ENCODE measurements around the gene TMEM213.
A peak's percentile ranks its signal among the peaks of the same experiment; 100 is the strongest.

The TMEM213 gene

DNA sequence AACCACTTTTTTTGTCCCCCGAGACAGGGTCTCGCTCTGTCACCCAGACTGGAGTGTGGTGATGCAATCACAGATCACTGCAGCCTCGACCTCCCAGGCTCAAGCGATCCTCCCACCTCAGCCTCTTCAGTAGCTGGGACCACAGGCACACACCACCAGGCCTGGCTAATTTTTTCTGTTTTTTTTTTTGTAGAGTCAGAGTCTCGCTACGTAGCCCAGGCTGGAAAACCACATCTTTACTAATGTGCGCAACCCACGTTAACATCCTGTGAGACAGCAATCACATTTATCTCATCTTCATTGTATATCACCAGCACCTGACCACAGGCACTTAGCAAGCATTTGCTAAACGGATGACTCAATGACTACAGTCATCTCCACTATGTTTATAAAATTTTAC, 78.0 kb downstream of the TMEM213 start:
- Histone ChIP-seq H3K36me3 (ENCODE audit: insufficient read depth, low read length) (no peaks in the 10 kb centered on the region), H3K79me2 (ENCODE audit: insufficient read depth, low read length) (no peaks in the 10 kb centered on the region), H3K4me2 (ENCODE audit: insufficient read depth, low read length) (no peak overlapping the region), H2AFZ (ENCODE audit: low read depth, low read length) (no peak overlapping the region), H3K9me3 (ENCODE audit: insufficient read depth, low read length, severe bottlenecking) (no peaks in the 10 kb centered on the region), H3K27me3 (ENCODE audit: insufficient read depth, low read length, poor library complexity) (no peaks in the 10 kb centered on the region), H3K4me1 (ENCODE audit: insufficient read depth, low read length) (peaks cover 18% of the 10 kb centered on the region), H3K9ac (ENCODE audit: low read depth, low read length) (no peak overlapping the region), H3K4me3 (ENCODE audit: low read depth in 1 of 2, low read length in 2 of 2) (no peak overlapping the region), H4K20me1 (ENCODE audit: insufficient read depth, low read length) (no peaks in the 10 kb centered on the region), H3K27ac (ENCODE audit: low read length) (peak overlapping the region; percentile 29; the same call in 1 of the 2 replicates)
- peak; percentile 80 for DNase-seq
- peak; percentile 98 for ATAC-seq (ENCODE audit: insufficient read depth, low read depth)
- TF ChIP-seq, protein P1, sequence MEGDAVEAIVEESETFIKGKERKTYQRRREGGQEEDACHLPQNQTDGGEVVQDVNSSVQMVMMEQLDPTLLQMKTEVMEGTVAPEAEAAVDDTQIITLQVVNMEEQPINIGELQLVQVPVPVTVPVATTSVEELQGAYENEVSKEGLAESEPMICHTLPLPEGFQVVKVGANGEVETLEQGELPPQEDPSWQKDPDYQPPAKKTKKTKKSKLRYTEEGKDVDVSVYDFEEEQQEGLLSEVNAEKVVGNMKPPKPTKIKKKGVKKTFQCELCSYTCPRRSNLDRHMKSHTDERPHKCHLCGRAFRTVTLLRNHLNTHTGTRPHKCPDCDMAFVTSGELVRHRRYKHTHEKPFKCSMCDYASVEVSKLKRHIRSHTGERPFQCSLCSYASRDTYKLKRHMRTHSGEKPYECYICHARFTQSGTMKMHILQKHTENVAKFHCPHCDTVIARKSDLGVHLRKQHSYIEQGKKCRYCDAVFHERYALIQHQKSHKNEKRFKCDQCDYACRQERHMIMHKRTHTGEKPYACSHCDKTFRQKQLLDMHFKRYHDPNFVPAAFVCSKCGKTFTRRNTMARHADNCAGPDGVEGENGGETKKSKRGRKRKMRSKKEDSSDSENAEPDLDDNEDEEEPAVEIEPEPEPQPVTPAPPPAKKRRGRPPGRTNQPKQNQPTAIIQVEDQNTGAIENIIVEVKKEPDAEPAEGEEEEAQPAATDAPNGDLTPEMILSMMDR (IDR thresholded peaks at IDR 0.05; ENCODE audit: borderline replicate concordance, extremely low read depth, low read length, poor library complexity, severe bottlenecking): no peak
- no peak for TF ChIP-seq EZH2 (IDR thresholded peaks at IDR 0.05; ENCODE audit: borderline replicate concordance, low read depth, low read length, severe bottlenecking)

DNA sequence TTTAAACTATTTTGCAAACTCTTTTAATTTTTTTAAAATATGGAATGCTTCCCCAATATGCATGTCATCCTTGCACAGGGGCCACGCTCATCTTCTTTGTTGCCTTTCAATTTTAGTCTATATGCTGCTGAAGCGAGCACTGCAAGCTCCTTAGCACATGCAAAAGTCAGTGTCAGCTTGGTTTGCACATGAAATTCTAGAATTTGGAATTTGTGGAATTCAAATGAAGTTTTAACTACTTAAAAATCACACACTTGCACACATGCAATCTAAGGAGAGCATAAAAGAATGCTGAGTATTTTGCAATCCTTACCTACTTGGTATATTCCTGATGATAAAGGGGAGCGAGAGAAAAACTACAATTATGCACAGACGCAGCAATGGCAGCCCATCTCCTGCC, 78.5 kb downstream of the TMEM213 start:
- H3K36me3 ChIP-seq (ENCODE audit: insufficient read depth, low read length): no peaks in the 10 kb centered on the region
- H3K4me1 ChIP-seq (ENCODE audit: insufficient read depth, low read length): peaks cover 18% of the 10 kb centered on the region
- no peak for TF ChIP-seq EZH2 (IDR thresholded peaks at IDR 0.05; ENCODE audit: borderline replicate concordance, low read depth, low read length, severe bottlenecking)
- TF ChIP-seq, protein P1 (IDR thresholded peaks at IDR 0.05; ENCODE audit: borderline replicate concordance, extremely low read depth, low read length, poor library complexity, severe bottlenecking): no peak
- ATAC-seq (ENCODE audit: insufficient read depth, low read depth) (0 out of 3 replicates have a peak, but pooled peaks have one; percentile 15), DNase-seq (no peak)
- H3K79me2 ChIP-seq (ENCODE audit: insufficient read depth, low read length): no peaks in the 10 kb centered on the region
- no peak overlapping the region for H2AFZ ChIP-seq (ENCODE audit: low read depth, low read length)
- H3K9me3 ChIP-seq (ENCODE audit: insufficient read depth, low read length, severe bottlenecking): no peaks in the 10 kb centered on the region
- H3K9ac ChIP-seq (ENCODE audit: low read depth, low read length): no peak overlapping the region
- no peaks in the 10 kb centered on the region for H4K20me1 ChIP-seq (ENCODE audit: insufficient read depth, low read length)
- H3K27ac ChIP-seq (ENCODE audit: low read length): peak overlapping the region; percentile 46; the same call in 1 of the 2 replicates
- H3K4me2 ChIP-seq (ENCODE audit: insufficient read depth, low read length): no peak overlapping the region
- no peak overlapping the region for H3K4me3 ChIP-seq (ENCODE audit: low read depth in 1 of 2, low read length in 2 of 2)
- H3K27me3 ChIP-seq (ENCODE audit: insufficient read depth, low read length, poor library complexity): no peaks in the 10 kb centered on the region

DNA sequence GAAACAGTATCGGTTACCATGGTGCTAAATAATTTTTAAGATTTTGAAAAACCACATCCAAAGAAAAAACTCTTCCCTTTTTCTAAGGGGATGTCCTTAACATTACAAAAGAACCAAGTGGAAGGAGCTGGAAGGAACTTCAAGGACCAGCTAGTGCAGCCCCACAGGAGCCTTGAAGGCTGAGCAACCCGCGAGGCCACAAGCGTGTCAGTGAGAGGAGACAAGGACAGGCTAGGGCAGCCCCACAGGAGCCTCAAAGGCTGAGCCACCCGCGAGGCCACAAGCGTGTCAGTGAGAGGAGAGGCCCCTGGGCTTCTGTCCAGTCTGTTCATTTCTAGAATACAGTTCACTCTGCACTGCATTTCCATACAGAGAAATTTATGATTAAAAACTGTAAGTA, 80.3 kb downstream of the TMEM213 start:
- no peak for ATAC-seq (ENCODE audit: insufficient read depth, low read depth)
- H3K36me3 ChIP-seq (ENCODE audit: insufficient read depth, low read length): no peaks in the 10 kb centered on the region

More for the DNA sequence above, 80.3 kb downstream of the TMEM213 start:
- Histone ChIP-seq H3K4me3 (ENCODE audit: low read depth in 1 of 2, low read length in 2 of 2) (no peak overlapping the region), H3K4me1 (ENCODE audit: insufficient read depth, low read length) (peaks cover 18% of the 10 kb centered on the region), H3K9ac (ENCODE audit: low read depth, low read length) (no peak overlapping the region), H2AFZ (ENCODE audit: low read depth, low read length) (no peak overlapping the region), H3K27ac (ENCODE audit: low read length) (no peak overlapping the region), H3K9me3 (ENCODE audit: insufficient read depth, low read length, severe bottlenecking) (no peaks in the 10 kb centered on the region), H3K4me2 (ENCODE audit: insufficient read depth, low read length) (no peak overlapping the region), H3K79me2 (ENCODE audit: insufficient read depth, low read length) (no peaks in the 10 kb centered on the region), H3K27me3 (ENCODE audit: insufficient read depth, low read length, poor library complexity) (no peaks in the 10 kb centered on the region), H4K20me1 (ENCODE audit: insufficient read depth, low read length) (no peaks in the 10 kb centered on the region)
- no peak for DNase-seq
- TF ChIP-seq, protein P1 (IDR thresholded peaks at IDR 0.05; ENCODE audit: borderline replicate concordance, extremely low read depth, low read length, poor library complexity, severe bottlenecking): no peak
- no peak for TF ChIP-seq EZH2 (IDR thresholded peaks at IDR 0.05; ENCODE audit: borderline replicate concordance, low read depth, low read length, severe bottlenecking)

Data from DND-41 (cell line).